GM18526 (cell line): ENCODE data around the gene LCNL1.

Experiments
- POLR2A ChIP-seq: IDR thresholded peaks from 3 replicates; pipeline ENCODE4 v1.6.1; 2011; ENCODE audit not compliant: insufficient read length; ENCODE audit errors: extremely low read depth

LCNL1 gene

DNA sequence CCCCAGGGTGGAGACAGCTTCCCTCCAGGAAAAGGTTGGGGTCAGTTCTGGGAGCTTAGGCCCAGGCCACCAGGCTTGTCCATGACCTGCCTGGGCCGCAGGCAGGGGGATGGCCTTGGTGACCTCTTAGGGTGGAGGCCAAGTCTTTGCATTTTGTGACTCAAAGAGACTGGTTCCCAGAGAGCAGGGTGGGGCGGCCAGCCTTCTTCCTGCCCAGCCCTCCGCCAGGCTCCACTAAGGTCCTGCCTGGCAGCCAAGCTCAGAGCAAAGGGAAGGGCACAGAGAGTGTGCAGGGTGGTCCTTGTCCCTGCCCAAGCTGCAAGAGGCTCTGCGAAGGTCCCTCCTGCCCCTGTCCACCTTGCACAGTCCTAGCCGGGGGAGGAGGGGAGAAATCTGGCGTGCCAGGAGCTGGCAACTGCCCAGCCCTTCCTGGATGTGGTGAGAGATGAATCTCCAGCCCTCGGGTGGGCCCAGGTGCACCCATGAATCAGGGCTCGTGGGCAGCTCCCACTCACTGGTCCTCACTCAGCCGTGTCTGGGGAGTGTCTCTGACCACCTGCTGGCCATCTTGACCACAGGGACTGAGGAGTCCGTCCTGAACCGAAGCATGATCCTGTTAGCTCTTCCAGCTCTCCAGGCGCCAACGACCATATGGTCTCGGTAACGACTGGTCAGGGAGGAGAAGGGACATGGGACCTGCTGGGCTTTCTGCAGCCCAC lies 7.8 kb upstream of the LCNL1 start:
- TF ChIP-seq POLR2A, result no peak

DNA sequence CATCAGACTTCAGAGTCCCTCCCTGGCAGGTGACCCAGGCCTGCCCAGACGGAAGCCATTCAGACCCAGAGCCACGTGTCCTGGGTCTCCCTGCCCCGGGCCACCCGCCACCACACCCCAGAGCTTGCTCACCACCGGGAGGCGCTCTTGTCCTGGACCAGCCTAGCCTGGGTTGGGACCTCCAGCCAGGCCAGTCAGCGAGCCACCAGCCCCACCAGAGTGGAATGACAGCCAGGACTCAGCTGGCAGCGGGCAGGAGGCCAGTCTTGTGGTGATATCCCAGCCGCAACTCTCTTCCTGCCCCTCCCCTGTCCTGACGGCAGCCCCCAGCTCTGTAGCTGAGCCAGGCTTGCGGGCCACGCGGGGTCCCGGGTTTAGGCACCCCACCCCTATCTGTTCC lies 7.1 kb upstream of the LCNL1 start:
- TF ChIP-seq POLR2A, result no peak

DNA sequence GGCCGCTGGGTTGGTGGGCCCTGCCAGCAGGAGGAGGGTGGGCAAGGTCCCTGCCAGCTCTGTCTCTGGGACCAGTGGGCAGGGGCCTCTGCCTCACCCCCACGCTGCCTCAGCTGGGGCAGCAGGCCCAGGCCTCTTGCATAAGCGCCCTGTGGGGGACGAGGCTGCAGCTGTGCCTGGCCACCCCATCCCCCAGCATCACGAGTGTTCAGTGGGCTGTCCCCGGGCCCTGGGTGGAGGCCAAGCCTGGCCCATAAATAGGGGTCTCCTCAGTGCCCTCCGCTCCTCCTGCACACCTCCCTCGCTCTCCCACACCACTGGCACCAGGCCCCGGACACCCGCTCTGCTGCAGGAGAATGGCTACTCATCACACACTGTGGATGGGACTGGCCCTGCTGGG lies 5.6 kb upstream of the LCNL1 start, which contains the start of gene PTGDS:
Gene PTGDS (plus strand): TSS at position 282 of the 400 bp plus-strand sequence. CDS start 75 bp downstream, at position 357.
- no peak for TF ChIP-seq POLR2A

DNA sequence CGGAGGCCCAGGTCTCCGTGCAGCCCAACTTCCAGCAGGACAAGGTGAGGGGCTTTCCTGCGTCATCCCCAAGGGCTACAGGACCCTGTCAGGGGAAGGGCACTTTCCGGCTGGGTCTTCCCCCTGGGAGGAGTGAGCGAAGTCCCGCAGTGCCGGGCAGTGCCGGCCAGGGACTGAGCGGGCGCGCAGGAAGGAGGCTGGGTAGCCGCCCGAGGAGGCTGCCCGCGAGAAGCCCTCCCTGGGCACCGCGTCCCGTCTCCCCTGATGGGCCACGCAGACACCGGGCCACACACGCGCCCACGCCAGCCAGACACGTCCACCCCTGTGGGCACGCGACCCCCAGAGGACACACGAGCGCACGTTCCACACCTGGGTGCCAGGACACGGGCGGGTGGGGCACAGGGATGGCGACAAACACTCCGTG lies 5.1 kb upstream of the LCNL1 start:
- TF ChIP-seq POLR2A, result no peak

DNA sequence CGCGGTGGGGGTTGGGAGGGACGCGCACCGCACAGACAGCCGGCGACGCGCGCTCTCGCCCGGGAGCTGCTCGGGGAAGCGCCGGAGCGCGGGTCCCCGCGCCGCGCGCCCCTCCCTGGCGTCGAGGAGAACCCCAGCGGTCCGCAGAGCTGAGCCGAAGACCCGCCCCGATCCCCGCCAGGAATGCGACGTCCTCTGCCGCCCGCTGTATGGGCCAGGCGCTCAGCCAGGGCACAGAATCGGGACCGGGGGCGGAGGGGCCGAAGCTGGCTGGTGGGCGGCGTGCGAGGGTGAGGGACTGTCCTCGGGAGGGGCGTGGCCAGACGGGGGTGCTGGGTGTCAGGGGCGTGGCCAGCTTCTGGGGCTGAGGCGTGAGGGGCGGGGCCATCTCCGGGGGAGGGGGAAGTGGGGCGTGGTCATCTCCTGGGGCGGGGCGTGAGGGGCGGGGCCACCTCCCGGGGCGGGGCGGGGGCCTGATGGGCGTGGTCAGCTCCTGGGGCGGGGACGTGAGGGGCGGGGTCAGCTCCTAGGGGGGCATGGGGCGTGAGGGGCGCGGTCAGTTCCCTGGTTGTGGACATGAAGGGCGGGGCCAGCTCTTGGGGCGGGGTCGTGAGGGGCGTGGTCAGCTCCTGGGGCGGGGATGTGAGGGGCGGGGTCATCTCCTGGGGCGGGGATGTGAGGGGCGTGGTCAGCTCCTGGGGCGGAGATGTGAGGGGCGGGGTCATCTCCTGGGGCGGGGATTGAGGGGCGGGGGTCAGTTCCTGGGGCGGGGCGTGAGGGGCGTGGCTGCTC lies 4.5 kb upstream of the LCNL1 start:
- TF ChIP-seq POLR2A, result no peak

DNA sequence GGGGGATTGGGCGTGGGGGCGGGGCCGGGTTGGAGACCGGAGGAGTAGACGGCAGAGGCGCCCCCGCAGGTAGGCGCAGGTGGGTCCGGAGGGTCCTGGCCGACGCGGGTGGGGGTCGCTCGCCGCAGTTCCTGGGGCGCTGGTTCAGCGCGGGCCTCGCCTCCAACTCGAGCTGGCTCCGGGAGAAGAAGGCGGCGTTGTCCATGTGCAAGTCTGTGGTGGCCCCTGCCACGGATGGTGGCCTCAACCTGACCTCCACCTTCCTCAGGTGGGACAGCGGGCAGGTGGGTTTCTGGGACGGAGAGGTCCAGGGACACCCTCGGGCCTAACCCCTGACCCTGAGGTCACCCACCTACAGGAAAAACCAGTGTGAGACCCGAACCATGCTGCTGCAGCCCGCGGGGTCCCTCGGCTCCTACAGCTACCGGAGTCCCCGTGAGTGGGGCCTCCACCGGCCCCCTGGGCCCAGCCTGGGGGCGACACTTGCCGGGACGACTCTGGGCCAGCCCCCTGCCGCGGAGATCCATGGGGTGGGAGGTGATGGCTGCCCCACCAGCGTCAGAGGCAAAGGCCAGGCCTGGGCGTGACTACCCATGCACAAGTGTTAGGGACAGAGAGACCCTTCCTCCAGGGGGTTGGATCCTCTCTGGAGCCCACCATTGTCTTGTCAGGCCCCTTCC lies 3.8 kb upstream of the LCNL1 start:
- no peak for TF ChIP-seq POLR2A

DNA sequence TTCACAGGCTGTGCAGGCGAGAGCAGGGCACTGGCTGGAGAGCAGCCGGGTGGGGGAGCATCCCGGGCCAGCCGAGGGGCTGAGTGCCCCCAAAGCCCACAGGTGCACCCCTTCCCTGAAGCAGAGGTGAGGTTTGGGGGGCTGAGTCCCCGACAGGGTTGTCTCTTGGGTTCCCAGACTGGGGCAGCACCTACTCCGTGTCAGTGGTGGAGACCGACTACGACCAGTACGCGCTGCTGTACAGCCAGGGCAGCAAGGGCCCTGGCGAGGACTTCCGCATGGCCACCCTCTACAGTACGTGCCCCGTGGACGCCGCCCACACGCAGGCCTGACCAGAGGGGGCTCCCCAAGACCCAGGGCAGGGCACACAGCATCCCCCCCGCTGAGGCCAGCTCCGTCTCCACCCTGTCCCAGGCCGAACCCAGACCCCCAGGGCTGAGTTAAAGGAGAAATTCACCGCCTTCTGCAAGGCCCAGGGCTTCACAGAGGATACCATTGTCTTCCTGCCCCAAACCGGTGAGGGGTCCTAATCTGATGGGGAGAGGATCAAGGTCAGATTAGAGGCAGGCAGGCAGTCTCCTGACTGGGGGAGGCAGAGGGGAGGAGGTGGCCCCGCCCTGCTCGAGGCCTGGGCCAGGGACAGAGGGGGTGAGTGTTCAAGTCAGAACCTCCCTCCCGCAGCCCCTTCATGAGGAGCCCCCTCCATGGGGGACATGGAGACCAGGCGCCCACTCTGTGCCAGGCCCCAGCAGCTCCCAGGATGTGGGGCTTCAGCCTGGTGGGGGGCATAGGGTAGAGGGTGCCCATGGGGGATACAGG lies 2.8 kb upstream of the LCNL1 start:
- TF ChIP-seq POLR2A, result no peak

DNA sequence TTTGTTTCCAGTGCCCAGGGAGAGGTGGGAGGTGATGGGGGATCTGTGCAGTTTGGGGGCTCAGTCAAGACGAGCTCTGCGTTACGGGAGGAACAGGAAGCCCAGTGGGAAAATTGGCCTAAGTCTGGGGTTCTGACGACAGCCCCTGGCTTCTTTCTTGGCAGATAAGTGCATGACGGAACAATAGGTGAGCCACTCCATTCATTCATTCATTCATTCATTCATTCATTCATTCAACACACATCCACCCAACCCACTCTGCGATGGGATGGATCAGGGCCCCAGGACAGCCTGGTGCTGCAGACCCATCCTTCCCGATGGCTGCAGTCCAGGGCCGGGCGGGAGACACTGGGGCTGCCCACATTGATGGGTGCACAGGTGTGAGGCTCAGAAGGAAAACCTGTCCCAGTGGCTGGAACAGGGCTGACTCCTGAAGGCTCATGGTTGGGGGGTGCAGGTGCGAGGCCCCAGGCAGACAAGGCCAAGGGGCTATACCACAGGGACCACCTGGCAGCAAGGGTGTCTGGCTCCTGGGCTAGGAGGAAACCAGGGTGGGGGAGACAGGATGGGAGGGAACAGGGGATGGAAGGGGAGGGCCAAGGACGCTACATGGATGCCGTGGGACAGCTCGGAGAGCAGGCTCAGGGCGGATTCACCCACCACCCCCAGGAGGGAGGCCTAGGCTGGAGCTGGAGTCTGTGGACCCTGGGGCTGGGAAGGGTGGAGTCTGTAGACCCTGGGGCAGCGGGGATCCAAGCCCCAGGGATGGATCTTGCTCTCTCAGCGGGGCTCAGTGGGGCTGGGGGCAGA lies 1.9 kb upstream of the LCNL1 start:
- no peak for TF ChIP-seq POLR2A

DNA sequence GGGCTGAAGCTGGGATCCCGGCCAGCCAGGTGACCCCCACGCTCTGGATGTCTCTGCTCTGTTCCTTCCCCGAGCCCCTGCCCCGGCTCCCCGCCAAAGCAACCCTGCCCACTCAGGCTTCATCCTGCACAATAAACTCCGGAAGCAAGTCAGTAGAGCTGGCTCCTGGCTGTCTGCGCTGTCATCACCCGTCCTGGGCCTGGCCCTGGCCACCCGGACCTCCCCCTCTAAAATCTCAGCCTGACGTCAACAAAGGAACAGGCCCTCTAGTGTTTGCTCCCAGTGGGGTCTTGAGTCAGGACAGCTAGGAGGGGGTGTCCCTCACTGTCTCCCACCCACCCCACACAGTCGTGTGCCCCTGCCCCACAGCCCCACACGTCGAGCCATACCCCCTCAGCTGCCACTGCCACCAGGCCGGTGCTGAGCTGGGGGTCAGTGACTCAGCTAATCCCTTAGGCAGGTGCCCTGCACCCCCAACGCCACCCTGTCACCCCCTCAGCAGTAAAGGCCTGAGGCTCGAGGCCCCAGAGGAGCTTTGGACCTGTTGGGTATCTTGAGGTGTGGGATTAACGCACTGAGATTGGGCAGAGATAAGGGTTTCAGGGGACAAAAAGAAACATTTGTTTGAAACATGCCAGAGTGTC lies 1.1 kb upstream of the LCNL1 start:
- TF ChIP-seq POLR2A, result no peak

DNA sequence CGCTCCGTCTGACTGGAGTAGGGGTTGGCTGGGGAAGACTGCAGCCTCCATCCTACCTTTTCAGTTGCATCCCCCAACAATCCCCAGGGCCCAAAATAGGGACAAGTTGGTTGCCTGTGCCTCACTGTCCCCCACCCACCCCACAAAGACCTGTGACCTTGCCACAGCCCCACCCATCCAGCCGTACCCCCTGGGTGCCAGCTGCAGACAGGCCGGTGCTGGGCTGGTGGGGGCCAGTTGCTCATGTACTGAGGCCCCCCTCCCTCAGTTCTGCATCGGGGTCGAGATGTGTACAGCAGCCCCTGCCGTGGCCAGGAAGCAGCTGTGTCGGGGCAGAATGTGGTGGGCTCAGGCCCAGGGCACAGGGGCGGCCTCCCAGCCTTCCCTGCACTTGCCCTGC lies 374 bp downstream of the LCNL1 start:
- no peak for TF ChIP-seq POLR2A

DNA sequence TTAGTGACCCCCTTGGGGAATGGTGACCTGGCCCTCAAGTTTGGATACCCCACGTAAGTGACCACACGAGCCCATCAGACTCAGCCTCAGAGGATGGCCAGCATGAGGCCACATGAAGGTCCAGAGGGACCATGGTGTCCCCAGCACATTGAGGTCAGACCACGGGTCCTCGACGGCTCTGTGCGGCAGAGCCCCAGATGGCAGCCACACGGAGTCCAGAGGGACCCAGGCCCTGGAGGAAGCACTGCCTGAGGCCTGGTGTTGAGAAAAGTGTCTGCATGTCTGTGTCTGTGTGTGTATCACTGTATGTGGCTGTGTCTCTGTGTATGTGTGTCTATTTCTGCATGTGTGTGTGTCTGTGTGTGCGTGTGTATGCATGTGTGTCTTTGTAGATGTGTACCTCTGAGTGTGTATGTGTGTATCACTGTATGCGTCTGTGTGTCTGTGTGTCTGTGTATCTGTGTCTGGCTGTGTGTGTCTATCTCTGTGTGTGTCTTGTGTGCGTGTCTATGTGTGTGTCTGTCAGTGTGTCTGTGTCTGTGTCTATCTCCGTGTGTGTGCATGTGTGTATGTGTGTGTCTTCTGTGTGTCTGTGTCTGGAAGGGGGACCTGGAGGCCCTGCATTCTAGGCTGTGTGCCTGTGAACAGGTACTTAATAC lies 992 bp downstream of the LCNL1 start:
- no peak for TF ChIP-seq POLR2A

DNA sequence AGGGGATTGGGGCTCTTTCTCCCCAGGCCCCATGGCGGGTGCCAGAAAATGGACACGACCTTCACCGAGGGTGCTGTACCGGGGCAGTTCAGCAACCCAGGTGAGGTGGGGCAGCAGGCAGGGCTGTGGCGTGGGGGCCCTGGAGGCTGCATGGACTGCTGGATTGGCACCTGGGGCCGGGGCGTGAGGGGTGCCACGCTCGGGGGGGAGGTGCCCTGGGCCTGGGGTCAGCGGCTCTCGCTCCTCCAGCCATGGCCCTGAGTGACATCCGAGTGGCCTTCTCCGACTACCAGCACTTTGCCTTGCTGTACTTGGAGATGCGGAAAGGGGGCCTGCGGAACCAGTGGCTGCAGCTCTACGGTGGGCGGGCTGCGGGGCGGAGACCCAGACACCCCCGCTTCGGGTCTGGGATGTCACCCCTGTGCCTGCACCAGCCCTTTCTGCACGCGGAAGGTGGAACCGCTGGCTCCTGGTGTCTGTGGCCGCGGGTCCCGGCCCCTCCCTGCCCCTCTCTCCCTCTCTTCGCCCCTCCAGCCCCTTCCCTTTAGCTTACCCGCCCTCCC lies 1.8 kb downstream of the LCNL1 start:
- TF ChIP-seq POLR2A, result no peak

DNA sequence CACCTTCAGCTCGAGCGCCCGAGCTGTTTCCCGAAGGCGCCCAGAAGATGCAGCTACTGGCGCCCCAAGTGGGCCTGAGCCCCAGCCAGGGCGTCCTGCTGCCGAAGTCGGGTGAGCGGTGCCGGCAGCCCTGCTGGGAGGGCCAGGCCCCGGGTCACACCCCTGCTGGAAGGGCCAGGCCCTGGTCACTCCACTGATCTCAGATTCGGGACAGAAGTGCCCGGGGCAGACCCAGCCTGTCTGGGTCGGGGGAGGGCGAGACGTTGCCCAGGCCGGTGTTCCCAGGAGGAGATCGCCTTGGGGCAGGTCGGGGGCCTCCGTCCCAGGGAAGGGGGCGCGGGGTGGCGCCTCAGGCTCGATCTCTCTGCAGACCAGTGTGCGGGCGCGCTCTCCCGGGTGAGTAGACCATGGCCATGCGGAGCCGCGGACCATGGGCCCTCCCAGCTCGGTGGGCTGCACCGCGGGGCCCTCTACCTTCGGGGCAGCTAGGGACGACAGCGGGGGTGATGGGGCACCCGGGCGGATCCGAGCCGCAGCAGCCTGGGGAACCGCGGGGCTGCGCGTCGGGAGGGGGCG lies 2.3 kb downstream of the LCNL1 start:
- no peak for TF ChIP-seq POLR2A
